NCI-H146 (cell line): ENCODE results near the gene CCDC74A.
"Not testable (repeated sequence)": the region's sequence is repeated elsewhere in the genome, so short reads cannot be mapped to it uniquely, and the experiment has no call there.

Source experiments
- DNase-seq: peaks from one replicate; lab custom pipeline; 2025; lab: John Stamatoyannopoulos, UW

CCDC74A gene

GRCh38 chr2:131529864-131530445 lies 2.3 kb downstream of the CCDC74A start:
- DNase-seq, result not testable (repeated sequence)

- not testable (repeated sequence) for DNase-seq
Measured at GRCh38 chr2:131530626-131531344, 3.1 kb downstream of the CCDC74A start.

GRCh38 chr2:131531547-131532185 lies 4.0 kb downstream of the CCDC74A start:
- DNase-seq, result not testable (repeated sequence)

- DNase-seq, result not testable (repeated sequence)
Measured at GRCh38 chr2:131532723-131533608, 5.3 kb downstream of the CCDC74A start.

GRCh38 chr2:131533609-131534316 lies 6.1 kb downstream of the CCDC74A start:
- not testable (repeated sequence) for DNase-seq

- not testable (repeated sequence) for DNase-seq
Measured at GRCh38 chr2:131534317-131534672, 6.6 kb downstream of the CCDC74A start.

GRCh38 chr2:131534965-131535364 lies 7.3 kb downstream of the CCDC74A start:
- DNase-seq, result not testable (repeated sequence)

- DNase-seq, result no peak
Measured at GRCh38 chr2:131535526-131535925, 7.8 kb downstream of the CCDC74A start.

GRCh38 chr2:131535951-131536826 lies 8.5 kb downstream of the CCDC74A start:
- not testable (repeated sequence) for DNase-seq

GRCh38 chr2:131536841-131537240 lies 9.2 kb downstream of the CCDC74A start:
- DNase-seq, result not testable (repeated sequence)

GRCh38 chr2:131538856-131539255 lies 11.2 kb downstream of the CCDC74A start:
- DNase-seq, result not testable (repeated sequence)

GRCh38 chr2:131542438-131543384 lies 15.0 kb downstream of the CCDC74A start:
- DNase-seq, result peak; percentile 92

- no peak for DNase-seq
Measured at GRCh38 chr2:131543385-131543891, 15.8 kb downstream of the CCDC74A start.

- DNase-seq, result not testable (repeated sequence)
Measured at GRCh38 chr2:131544006-131544812, 16.5 kb downstream of the CCDC74A start.

GRCh38 chr2:131544813-131545165 lies 17.1 kb downstream of the CCDC74A start:
- DNase-seq, result not testable (repeated sequence)

- no peak for DNase-seq
Measured at GRCh38 chr2:131552871-131553270, 25.2 kb downstream of the CCDC74A start.

- no peak for DNase-seq
Measured at GRCh38 chr2:131556998-131557397, 29.3 kb downstream of the CCDC74A start.
